Uterus (tissue), 4 donors: ENCODE measurements around the gene FBN1. TPM values are rescaled to one million over a fixed set of nuclear protein-coding genes. Genes with fewer than 3 reads are reported as not detected.

Source experiments
- DNase-seq, 2 donors: peaks; one replicate each; pipeline ENCODE4 v3.0.0-alpha.2; 2019 to 2020
- H3K27ac ChIP-seq, 2 donors: fragments of 200-600 bp; sonication (generic); 1 replicate in 1 of 2; 2 replicates in 1 of 2; pipeline ENCODE4 v1.5.1; 2016 to 2018
- H3K27me3 ChIP-seq, 2 donors: fragments of 200-600 bp; sonication (generic); one replicate each; pipeline ENCODE4 v1.5.1; 2018 to 2019; ENCODE audit warnings: control low read depth in 1 of 2
- H3K36me3 ChIP-seq, 2 donors: fragments of 200-600 bp; sonication (generic); one replicate each; pipeline ENCODE4 v1.5.1; 2019; ENCODE audit warnings: control low read depth in 1 of 2
- H3K4me1 ChIP-seq, 2 donors: fragments of 200-600 bp; sonication (generic); one replicate each; pipeline ENCODE4 v1.5.1; 2018 to 2019; ENCODE audit warnings: control low read depth in 1 of 2
- H3K4me3 ChIP-seq, 2 donors: fragments of 200-600 bp; sonication (generic); 1 replicate in 1 of 2; 2 replicates in 1 of 2; pipeline ENCODE4 v1.5.1; 2018 to 2019; ENCODE audit warnings: mild to moderate bottlenecking in 1 of 2
- H3K9me3 ChIP-seq, 2 donors: fragments of 200-600 bp; sonication (generic); one replicate each; pipeline ENCODE4 v1.5.1; 2019; ENCODE audit warnings: control low read depth in 1 of 2
- POLR2A ChIP-seq, 2 donors: fragments of 450-650 bp; IDR thresholded peaks; one replicate each; pipeline ENCODE4 v1.6.1; 2016; ENCODE audit warnings: antibody characterized with exemption in 2 of 2, mild to moderate bottlenecking in 1 of 2, moderate library complexity in 1 of 2
- intact Hi-C: fragments of 100-400 bp; cut with DNase I; formaldehyde crosslinking; loops from one replicate; pipeline ENCODE4 v1.15.1; 2023; ENCODE audit warnings: low total_unique reads
- total RNA-seq, 4 donors: library from RNA; depleted of rRNA in 3 of 4; stranded (reverse); fragments of >200 nt in 3 of 4; gene quantifications; one replicate each; pipeline versions ENCODE4 v1.1.0 to v1.2.4, GENCODE V29; 2014 to 2023
- TF ChIP-seq, protein P1 (sequence below), 4 experiments: fragments of 200-600 bp in 2 of 4; fragments of 450-650 bp in 2 of 4; sonication (generic) in 2 of 4; IDR thresholded peaks; one replicate each; pipeline ENCODE4 v1.5.1; 2016 to 2019; ENCODE audit warnings: antibody characterized with exemption in 4 of 4, mild to moderate bottlenecking in 2 of 4, moderate library complexity in 1 of 4
- donor health status: DM: yes; HTN: yes; CAD: no.

The FBN1 gene
- total RNA-seq, 4 donors from 2014 or later: 76.3 to 584 (median 95.8) TPM

DNA sequence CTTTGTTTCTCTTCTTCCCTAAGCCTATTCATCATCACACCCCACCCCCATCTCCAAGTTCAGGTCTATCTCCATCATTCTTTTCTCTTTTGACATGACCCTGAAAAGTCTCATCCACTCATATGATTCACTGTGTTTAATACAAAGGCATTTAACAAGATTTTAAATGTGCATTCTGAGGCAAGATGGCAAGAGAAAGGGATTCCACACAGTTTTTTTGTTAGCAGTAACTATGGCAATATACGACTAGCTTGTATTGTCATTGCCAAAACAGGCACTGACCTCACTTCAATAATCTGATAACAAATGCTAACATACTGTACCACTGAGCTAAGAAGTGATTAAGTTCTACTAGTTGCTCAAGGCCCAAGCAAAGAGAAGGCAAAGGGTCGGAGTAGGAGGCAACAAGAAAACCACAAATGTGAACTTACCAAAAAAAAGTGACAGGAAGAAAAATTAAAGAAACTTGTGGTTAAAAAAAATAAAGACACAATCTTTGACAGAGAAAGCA, 53.2 kb downstream of the FBN1 start:
- Histone ChIP-seq H3K27ac (no peak overlapping the region), H3K9me3 (no peaks in the 10 kb centered on the region), H3K27me3 (no peaks in the 10 kb centered on the region), H3K4me1 (no peaks in the 10 kb centered on the region), H3K36me3 (no peaks in the 10 kb centered on the region), H3K4me3 (no peak overlapping the region)
- intact Hi-C loops: no loop called here
- TF ChIP-seq, protein P1, sequence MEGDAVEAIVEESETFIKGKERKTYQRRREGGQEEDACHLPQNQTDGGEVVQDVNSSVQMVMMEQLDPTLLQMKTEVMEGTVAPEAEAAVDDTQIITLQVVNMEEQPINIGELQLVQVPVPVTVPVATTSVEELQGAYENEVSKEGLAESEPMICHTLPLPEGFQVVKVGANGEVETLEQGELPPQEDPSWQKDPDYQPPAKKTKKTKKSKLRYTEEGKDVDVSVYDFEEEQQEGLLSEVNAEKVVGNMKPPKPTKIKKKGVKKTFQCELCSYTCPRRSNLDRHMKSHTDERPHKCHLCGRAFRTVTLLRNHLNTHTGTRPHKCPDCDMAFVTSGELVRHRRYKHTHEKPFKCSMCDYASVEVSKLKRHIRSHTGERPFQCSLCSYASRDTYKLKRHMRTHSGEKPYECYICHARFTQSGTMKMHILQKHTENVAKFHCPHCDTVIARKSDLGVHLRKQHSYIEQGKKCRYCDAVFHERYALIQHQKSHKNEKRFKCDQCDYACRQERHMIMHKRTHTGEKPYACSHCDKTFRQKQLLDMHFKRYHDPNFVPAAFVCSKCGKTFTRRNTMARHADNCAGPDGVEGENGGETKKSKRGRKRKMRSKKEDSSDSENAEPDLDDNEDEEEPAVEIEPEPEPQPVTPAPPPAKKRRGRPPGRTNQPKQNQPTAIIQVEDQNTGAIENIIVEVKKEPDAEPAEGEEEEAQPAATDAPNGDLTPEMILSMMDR (IDR thresholded peaks at IDR 0.05): no peak
- no peak for TF ChIP-seq POLR2A (IDR thresholded peaks at IDR 0.05)
- DNase-seq: no peak

DNA sequence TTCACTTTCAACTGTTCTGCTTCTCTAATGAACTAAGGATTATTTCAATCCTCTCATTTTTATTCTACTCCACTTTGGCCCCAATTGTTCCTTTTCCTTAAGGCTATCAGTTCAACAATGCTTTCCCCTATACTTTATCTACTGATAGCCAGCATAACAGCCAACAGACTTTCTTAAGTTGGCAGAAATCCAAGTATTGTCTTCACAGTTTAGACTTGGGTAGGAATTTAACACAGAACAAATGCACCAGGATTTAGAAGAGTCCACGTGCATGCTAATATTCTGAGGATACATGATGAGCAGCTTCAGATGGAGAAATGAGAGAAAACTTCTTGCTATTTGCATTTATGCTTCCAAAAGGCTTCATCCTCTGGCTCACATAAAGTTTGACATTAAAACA, 54.8 kb downstream of the FBN1 start:
- intact Hi-C loops: no loop called here
- H3K4me3 ChIP-seq: no peak overlapping the region
- no peaks in the 10 kb centered on the region for H3K4me1 ChIP-seq
- H3K27me3 ChIP-seq: no peaks in the 10 kb centered on the region
- no peaks in the 10 kb centered on the region for H3K9me3 ChIP-seq
- H3K27ac ChIP-seq: no peak overlapping the region
- no peak for DNase-seq
- TF ChIP-seq POLR2A (IDR thresholded peaks at IDR 0.05): no peak
- TF ChIP-seq, protein P1 (IDR thresholded peaks at IDR 0.05): no peak
- H3K36me3 ChIP-seq: no peaks in the 10 kb centered on the region

DNA sequence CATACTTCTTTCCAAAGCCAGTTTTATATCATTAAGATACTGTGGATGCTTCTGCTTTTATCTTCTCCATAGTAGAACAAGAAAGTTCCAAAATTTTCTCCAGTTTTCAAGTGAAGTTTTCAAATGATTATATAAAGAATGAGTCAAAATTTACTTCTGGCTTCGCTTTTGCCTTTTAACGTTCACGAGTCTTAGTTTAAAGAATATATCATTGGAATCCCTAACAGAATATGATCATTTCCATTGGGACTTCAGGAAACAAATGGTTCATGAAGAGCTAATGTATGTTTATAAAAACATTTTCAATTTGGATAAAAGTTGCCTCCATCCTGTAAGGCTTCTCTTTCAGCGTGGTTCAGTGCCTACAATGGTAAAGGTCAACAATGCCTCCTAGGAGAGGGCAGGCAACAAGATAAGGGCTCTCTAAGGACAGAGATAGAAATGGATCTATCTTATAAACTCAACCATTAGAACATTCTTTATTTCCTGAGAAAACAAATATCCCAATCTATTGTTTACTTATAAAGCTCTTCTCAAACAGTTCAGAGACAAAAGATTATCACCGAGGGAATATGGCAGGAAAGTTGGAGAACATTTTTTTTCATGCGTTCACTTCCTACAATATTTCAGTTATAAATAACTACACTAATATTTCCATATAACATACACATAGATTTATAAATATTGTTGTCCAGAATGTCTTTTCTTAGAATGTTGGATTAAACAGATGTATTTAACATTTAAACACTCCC, 60.5 kb downstream of the FBN1 start:
- DNase-seq: no peak
- intact Hi-C loops: no loop called here
- TF ChIP-seq POLR2A (IDR thresholded peaks at IDR 0.05): no peak
- H3K27me3 ChIP-seq: no peaks in the 10 kb centered on the region
- H3K4me1 ChIP-seq: no peaks in the 10 kb centered on the region
- no peak overlapping the region for H3K4me3 ChIP-seq
- H3K9me3 ChIP-seq: no peaks in the 10 kb centered on the region
- no peak overlapping the region for H3K27ac ChIP-seq
- no peaks in the 10 kb centered on the region for H3K36me3 ChIP-seq

DNA sequence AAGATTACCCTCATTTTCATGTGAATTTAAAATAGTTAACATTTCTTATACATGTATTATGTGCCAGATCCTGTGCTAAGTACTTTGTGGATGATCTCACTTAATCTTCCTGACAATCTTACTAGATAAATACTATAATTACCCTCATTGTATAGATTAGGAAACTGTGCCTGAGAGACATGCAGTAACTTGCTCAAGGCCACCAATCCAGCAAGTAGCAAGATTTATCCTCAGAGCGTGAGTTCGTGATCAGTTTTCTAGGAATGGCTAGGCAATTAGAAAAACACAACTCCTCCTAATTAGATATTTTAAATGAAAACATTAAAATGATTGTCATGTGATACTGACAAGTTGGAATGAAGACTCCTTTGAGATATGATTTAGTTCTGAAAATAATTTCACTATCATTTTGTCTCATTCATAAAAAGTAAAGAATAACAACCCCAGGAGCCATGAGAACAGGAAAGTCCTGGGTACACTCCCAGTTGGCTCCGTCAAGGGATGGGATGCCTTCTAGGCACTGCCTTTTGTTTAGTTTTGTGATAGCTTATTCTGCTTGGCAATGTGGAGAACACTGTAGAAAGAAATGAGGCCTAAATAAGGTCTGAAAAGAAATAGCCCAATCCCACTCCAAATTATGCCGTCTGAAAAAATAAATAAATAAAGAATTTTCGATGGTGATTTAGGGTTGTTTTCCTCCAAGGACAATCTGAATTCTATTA, 61.3 kb downstream of the FBN1 start:
- H3K4me3 ChIP-seq: no peak overlapping the region
- H3K4me1 ChIP-seq: no peaks in the 10 kb centered on the region
- no peaks in the 10 kb centered on the region for H3K9me3 ChIP-seq
- no peaks in the 10 kb centered on the region for H3K27me3 ChIP-seq
- H3K36me3 ChIP-seq: no peaks in the 10 kb centered on the region
- intact Hi-C loops: no loop called here
- TF ChIP-seq, protein P1 (IDR thresholded peaks at IDR 0.05): no peak
- TF ChIP-seq POLR2A (IDR thresholded peaks at IDR 0.05): no peak
- DNase-seq: no peak
- H3K27ac ChIP-seq: no peak overlapping the region

DNA sequence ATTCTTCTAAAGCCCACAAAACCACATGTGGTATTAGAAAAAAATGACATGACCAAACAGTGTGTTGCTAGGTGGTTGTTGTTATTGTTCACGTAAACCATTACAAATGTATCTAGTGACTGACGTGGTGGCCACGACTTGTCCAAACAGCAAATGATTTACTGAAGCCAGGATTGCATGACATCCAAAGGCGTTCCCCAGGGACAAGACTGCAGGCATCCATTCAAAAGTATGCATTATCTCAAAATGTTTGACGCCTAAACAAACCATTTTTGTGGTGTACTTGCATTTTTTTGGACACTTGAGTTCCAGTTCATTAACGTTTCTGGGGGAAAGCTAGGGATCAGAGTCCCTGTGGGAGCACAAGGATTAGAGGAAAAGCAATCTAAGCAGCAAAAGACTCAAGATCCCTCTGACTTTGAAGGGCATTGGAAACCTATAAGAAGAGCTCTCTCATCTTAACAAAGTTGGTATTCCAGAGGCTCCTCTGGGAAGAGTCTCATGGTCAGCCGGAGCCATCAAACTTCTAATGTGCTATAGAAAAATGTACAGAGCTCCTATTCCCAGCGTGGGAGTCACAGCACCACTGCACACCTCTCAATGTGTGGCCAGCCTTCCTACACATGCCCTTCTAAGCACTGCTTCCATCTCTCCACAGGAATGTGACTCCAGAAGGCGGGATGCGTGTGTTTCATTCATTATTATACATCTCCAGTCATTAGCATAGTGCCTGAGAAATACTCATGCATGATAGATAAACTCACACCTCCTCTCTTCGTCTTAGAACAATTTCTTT, 62.9 kb downstream of the FBN1 start:
- Histone ChIP-seq H3K4me3 (no peak overlapping the region), H3K27ac (no peak overlapping the region), H3K4me1 (no peaks in the 10 kb centered on the region), H3K27me3 (no peaks in the 10 kb centered on the region), H3K9me3 (no peaks in the 10 kb centered on the region), H3K36me3 (no peaks in the 10 kb centered on the region)
- intact Hi-C loops: no loop called here
- TF ChIP-seq, protein P1 (IDR thresholded peaks at IDR 0.05): no peak
- no peak for TF ChIP-seq POLR2A (IDR thresholded peaks at IDR 0.05)
- no peak for DNase-seq
